SK-N-SH (cell line): ENCODE results near the gene SPAG6.

ENCODE experiments used
- CTCF ChIP-seq: fragments of 200-600 bp; sonication (generic); IDR thresholded peaks from 2 replicates; pipeline ENCODE4 v1.6.1; 2017; ENCODE audit warnings: antibody characterized with exemption, mild to moderate bottlenecking, moderate library complexity
- JUND ChIP-seq: IDR thresholded peaks from 2 replicates; pipeline ENCODE4 v1.4.0; 2012
- NFIC ChIP-seq: IDR thresholded peaks from 2 replicates; pipeline ENCODE4 v1.4.0; 2012; ENCODE audit warnings: borderline replicate concordance
- POLR2AphosphoS5 ChIP-seq: IDR thresholded peaks from 2 replicates; pipeline ENCODE4 v1.6.1; 2012; ENCODE audit warnings: low read depth, low read length
- RXRA ChIP-seq: IDR thresholded peaks from 2 replicates; pipeline ENCODE4 v1.4.0; 2012; ENCODE audit warnings: low read depth, mild to moderate bottlenecking, borderline replicate concordance
- SIN3A ChIP-seq: IDR thresholded peaks from 2 replicates; pipeline ENCODE4 v1.6.1; 2012; ENCODE audit warnings: low read depth, mild to moderate bottlenecking, low read length, moderate library complexity, borderline replicate concordance
- TCF12 ChIP-seq: IDR thresholded peaks from 2 replicates; pipeline ENCODE4 v1.4.0; 2012
- YY1 ChIP-seq: IDR thresholded peaks from 2 replicates; pipeline ENCODE4 v1.4.0; 2012; ENCODE audit warnings: low read depth, mild to moderate bottlenecking
- TF ChIP-seq, protein P1 (sequence below): IDR thresholded peaks from 2 replicates; pipeline ENCODE4 v1.4.0; 2012; ENCODE audit warnings: low read depth, borderline replicate concordance

DNA sequence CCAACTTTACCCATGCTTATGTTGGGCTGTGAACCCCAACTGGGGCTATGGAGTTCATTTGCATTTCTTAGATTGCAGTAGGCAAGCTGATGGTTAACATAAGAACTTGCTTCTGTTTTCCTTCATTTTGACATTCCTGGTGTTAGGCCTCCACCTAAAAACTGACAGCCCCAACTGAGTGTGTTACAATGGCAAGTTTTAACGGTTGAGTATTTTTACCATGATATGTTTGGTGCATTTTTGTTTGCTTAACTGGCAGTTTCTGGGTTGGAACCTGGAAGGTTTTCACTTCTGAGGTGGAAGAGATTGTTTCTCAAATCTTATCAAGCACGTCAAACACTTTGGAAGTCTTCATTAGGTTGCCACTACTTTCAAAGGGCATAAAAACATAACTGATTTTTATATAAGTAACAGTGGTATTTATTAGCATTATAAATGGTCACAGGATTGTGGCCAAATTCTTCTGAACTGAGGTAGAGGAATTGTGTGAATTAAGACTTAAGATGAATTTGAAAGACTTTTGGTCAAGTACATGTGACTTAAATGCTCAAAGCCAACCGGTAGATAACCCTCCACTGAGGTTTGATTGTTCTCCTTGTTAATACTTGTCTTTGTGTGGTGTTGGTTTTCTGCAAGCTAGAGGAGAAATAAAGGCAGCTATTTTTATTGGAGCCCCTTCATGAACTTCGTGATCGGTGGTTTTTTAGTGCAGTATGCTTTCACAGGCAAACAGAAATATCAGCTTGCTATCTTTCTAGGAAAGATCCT lies 21.6 kb upstream of the SPAG6 start:
- no peak for TF ChIP-seq SIN3A
- TF ChIP-seq RXRA, result no peak
- no peak for TF ChIP-seq CTCF
- no peak for TF ChIP-seq NFIC
- TF ChIP-seq JUND, result no peak
- no peak for TF ChIP-seq POLR2AphosphoS5
- TF ChIP-seq YY1, result no peak
- TF ChIP-seq, protein P1, sequence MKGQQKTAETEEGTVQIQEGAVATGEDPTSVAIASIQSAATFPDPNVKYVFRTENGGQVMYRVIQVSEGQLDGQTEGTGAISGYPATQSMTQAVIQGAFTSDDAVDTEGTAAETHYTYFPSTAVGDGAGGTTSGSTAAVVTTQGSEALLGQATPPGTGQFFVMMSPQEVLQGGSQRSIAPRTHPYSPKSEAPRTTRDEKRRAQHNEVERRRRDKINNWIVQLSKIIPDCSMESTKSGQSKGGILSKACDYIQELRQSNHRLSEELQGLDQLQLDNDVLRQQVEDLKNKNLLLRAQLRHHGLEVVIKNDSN, result no peak
- no peak for TF ChIP-seq TCF12
